ENCODE data around the gene RBM38.

DNA sequence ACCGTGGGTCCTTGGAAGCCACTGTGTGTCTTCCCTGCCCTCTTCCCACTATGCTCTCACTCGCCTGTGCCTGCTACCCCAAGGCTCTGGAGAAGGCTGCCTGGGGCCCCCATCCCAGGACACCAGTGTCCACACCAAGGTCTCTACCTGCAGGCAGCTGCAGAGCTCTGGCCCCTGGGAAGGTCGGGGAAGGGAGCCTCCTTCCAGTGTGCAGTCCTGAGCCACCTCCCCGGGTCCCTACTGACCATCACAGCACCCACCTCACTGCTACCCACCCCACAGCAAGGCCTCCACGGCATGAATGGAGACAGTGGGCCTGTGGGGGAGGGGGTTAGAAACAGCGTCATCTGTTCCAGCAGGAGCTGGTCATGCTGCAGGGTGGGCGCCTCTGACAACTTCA is 35.6 kb downstream of the RBM38 start:
- TF ChIP-seq, protein P1, sequence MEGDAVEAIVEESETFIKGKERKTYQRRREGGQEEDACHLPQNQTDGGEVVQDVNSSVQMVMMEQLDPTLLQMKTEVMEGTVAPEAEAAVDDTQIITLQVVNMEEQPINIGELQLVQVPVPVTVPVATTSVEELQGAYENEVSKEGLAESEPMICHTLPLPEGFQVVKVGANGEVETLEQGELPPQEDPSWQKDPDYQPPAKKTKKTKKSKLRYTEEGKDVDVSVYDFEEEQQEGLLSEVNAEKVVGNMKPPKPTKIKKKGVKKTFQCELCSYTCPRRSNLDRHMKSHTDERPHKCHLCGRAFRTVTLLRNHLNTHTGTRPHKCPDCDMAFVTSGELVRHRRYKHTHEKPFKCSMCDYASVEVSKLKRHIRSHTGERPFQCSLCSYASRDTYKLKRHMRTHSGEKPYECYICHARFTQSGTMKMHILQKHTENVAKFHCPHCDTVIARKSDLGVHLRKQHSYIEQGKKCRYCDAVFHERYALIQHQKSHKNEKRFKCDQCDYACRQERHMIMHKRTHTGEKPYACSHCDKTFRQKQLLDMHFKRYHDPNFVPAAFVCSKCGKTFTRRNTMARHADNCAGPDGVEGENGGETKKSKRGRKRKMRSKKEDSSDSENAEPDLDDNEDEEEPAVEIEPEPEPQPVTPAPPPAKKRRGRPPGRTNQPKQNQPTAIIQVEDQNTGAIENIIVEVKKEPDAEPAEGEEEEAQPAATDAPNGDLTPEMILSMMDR (IDR thresholded peaks at IDR 0.05) = no peak
- TF ChIP-seq POLR2AphosphoS5 (IDR thresholded peaks at IDR 0.05; ENCODE audit: insufficient read depth in 1 of 2, low read depth in 1 of 2) = no peak

Measured in vagina (tissue), 2 donors.